HEK293 (cell line): ENCODE measurements around the gene CLDND1.

ENCODE experiments used
- CTCF ChIA-PET: fragments of 350-600 bp; formaldehyde crosslinking; extraction: SDS; loops from one replicate; lab custom pipeline; 2021; ENCODE audit warnings: antibody characterized with exemption; lab: Yijun Ruan, JAX
- POLR2A ChIA-PET: fragments of 300-600 bp; formaldehyde crosslinking; extraction: SDS; loops from one replicate; lab custom pipeline; 2020; ENCODE audit warnings: antibody characterized with exemption, inconsistent platforms; lab: Yijun Ruan, JAX
- H3K27ac ChIP-seq: fragments of 200-500 bp; sonication (Bioruptor generic); 2 replicates; pipeline ENCODE4 v1.5.1; 2014; ENCODE audit warnings: low read depth, low read length, control low read depth, inconsistent platforms; ENCODE audit errors: extremely low read depth
- H3K36me3 ChIP-seq, 2 experiments: fragments of 200-500 bp in 1 of 2; sonication (Bioruptor generic) in 1 of 2; 1 replicate in 1 of 2; 2 replicates in 1 of 2; pipeline ENCODE4 v1.5.1; 2014 to 2017; ENCODE audit warnings: inconsistent platforms in 2 of 2, low read length in 2 of 2; ENCODE audit not compliant: control insufficient read depth in 2 of 2, insufficient read depth in 1 of 2
- H3K4me1 ChIP-seq: fragments of 200-500 bp; sonication (Bioruptor generic); 2 replicates; pipeline ENCODE4 v1.5.1; 2014; ENCODE audit warnings: mild to moderate bottlenecking, low read length, inconsistent platforms; ENCODE audit not compliant: control insufficient read depth, insufficient read depth
- H3K4me3 ChIP-seq: 2 replicates; pipeline ENCODE4 v1.5.1; 2011; ENCODE audit warnings: low read depth, mild to moderate bottlenecking, control low read depth, low read length, moderate library complexity
- H3K9me3 ChIP-seq: fragments of 200-500 bp; sonication (Bioruptor generic); 2 replicates; pipeline ENCODE4 v1.5.1; 2014; ENCODE audit warnings: low read depth, low read length, inconsistent platforms; ENCODE audit not compliant: control insufficient read depth, insufficient read depth
- FEZF1 ChIP-seq: fragments of 450-650 bp; formaldehyde crosslinking; IDR thresholded peaks from 2 replicates; pipeline ENCODE4 v1.5.1; 2016; ENCODE audit warnings: missing biosample characterization, missing genetic modification characterization
- IKZF3 ChIP-seq: fragments of 450-650 bp; IDR thresholded peaks from 2 replicates; pipeline ENCODE4 v1.5.0; 2018; ENCODE audit warnings: missing biosample characterization, mild to moderate bottlenecking, missing genetic modification characterization, moderate library complexity
- OSR2 ChIP-seq: fragments of 450-650 bp; formaldehyde crosslinking; IDR thresholded peaks from 2 replicates; pipeline ENCODE4 v1.5.1; 2016; ENCODE audit warnings: missing biosample characterization, missing genetic modification characterization
- OVOL3 ChIP-seq: fragments of 450-650 bp; formaldehyde crosslinking; IDR thresholded peaks from 2 replicates; pipeline ENCODE4 v1.5.1; 2016; ENCODE audit warnings: missing biosample characterization, missing genetic modification characterization
- SP3 ChIP-seq: fragments of 450-650 bp; formaldehyde crosslinking; IDR thresholded peaks from 2 replicates; pipeline ENCODE4 v1.5.1; 2016; ENCODE audit warnings: missing biosample characterization, missing genetic modification characterization
- ZBTB8A ChIP-seq: fragments of 450-650 bp; formaldehyde crosslinking; IDR thresholded peaks from 2 replicates; pipeline ENCODE4 v1.5.1; 2016; ENCODE audit warnings: missing biosample characterization, missing genetic modification characterization
- ZNF121 ChIP-seq: fragments of 450-650 bp; formaldehyde crosslinking; IDR thresholded peaks from 2 replicates; pipeline ENCODE4 v1.5.1; 2016; ENCODE audit warnings: missing biosample characterization, missing genetic modification characterization
- ZNF221 ChIP-seq: fragments of 450-650 bp; formaldehyde crosslinking; IDR thresholded peaks from 2 replicates; pipeline ENCODE4 v1.5.1; 2017; ENCODE audit warnings: missing biosample characterization, missing genetic modification characterization, borderline replicate concordance
- ZNF266 ChIP-seq: fragments of 450-650 bp; formaldehyde crosslinking; IDR thresholded peaks from 2 replicates; pipeline ENCODE4 v1.5.1; 2016; ENCODE audit warnings: missing biosample characterization, missing genetic modification characterization, low read depth
- ZNF350 ChIP-seq: fragments of 450-650 bp; formaldehyde crosslinking; IDR thresholded peaks from 2 replicates; pipeline ENCODE4 v1.5.0; 2017; ENCODE audit warnings: missing biosample characterization, mild to moderate bottlenecking, missing genetic modification characterization
- ZNF610 ChIP-seq: fragments of 450-650 bp; formaldehyde crosslinking; IDR thresholded peaks from 2 replicates; pipeline ENCODE4 v1.5.1; 2016; ENCODE audit warnings: missing biosample characterization, missing genetic modification characterization, borderline replicate concordance
- ZNF776 ChIP-seq: fragments of 450-650 bp; formaldehyde crosslinking; IDR thresholded peaks from 2 replicates; pipeline ENCODE4 v1.5.0; 2017; ENCODE audit warnings: missing biosample characterization, missing genetic modification characterization, borderline replicate concordance
- TF ChIP-seq, protein P1 (sequence below): sonication (generic); formaldehyde crosslinking; IDR thresholded peaks from 2 replicates; pipeline ENCODE4 v1.8.1; 2022; ENCODE audit warnings: mild to moderate bottlenecking, moderate library complexity, missing genetic modification reagents
- TF ChIP-seq, protein P2 (sequence below): fragments of 450-650 bp; formaldehyde crosslinking; IDR thresholded peaks from 2 replicates; pipeline ENCODE4 v1.5.1; 2017; ENCODE audit warnings: missing biosample characterization, missing genetic modification characterization
- TF ChIP-seq, protein P3 (sequence below): fragments of 450-650 bp; formaldehyde crosslinking; IDR thresholded peaks from 2 replicates; pipeline ENCODE4 v1.5.1; 2016; ENCODE audit warnings: missing biosample characterization, missing genetic modification characterization
- TF ChIP-seq, protein P4 (sequence below): fragments of 450-650 bp; formaldehyde crosslinking; IDR thresholded peaks from 2 replicates; pipeline ENCODE4 v1.5.1; 2016; ENCODE audit warnings: missing biosample characterization, missing genetic modification characterization
- TF ChIP-seq, protein P5 (sequence below): fragments of 450-650 bp; formaldehyde crosslinking; IDR thresholded peaks from 2 replicates; pipeline ENCODE4 v1.5.1; 2016; ENCODE audit warnings: missing biosample characterization, missing genetic modification characterization
- TF ChIP-seq, protein P6 (sequence below): fragments of 450-650 bp; formaldehyde crosslinking; IDR thresholded peaks from 2 replicates; pipeline ENCODE4 v1.5.1; 2017; ENCODE audit warnings: missing biosample characterization, missing genetic modification characterization
- TF ChIP-seq, protein P7 (sequence below): fragments of 450-650 bp; formaldehyde crosslinking; IDR thresholded peaks from 2 replicates; pipeline ENCODE4 v1.5.1; 2016; ENCODE audit warnings: missing biosample characterization, missing genetic modification characterization
- TF ChIP-seq, protein P8 (sequence below): fragments of 450-650 bp; formaldehyde crosslinking; IDR thresholded peaks from 2 replicates; pipeline ENCODE4 v1.5.1; 2016; ENCODE audit warnings: missing biosample characterization, missing genetic modification characterization

The CLDND1 gene

DNA sequence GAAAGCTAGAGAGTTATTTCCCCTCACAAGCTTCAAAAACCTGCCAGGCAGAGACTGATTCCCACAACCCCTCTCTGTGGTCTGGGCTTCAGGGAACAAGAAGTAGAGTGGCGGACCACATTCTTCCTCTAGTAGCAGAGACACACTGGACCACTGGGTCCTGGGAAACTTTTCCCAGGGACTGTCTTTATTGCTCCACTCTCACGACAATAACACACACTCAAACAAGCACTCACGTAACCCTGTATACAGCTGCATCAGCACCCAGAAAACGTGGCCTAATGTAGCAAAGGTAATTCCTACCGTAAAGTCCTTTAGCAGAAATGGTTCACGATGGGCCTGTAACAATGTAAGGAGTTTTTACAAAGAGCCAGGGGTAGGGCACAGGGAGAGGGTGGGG lies 43.1 kb upstream of the CLDND1 start:
- Histone ChIP-seq H3K4me3 (no peak overlapping the region), H3K27ac (no peak overlapping the region), H3K9me3 (no peaks in the 10 kb centered on the region), H3K36me3 (no peaks in the 10 kb centered on the region)
- TF ChIP-seq SP3, result no peak
- TF ChIP-seq ZNF776 (tag by site-specific recombination), result no peak
- TF ChIP-seq, protein P1, sequence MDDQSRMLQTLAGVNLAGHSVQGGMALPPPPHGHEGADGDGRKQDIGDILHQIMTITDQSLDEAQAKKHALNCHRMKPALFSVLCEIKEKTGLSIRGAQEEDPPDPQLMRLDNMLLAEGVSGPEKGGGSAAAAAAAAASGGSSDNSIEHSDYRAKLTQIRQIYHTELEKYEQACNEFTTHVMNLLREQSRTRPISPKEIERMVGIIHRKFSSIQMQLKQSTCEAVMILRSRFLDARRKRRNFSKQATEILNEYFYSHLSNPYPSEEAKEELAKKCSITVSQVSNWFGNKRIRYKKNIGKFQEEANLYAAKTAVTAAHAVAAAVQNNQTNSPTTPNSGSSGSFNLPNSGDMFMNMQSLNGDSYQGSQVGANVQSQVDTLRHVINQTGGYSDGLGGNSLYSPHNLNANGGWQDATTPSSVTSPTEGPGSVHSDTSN (CRISPR knock-in tag), result no peak
- no peak for TF ChIP-seq ZNF221 (tag by site-specific recombination)
- no peak for TF ChIP-seq ZNF266 (tag by site-specific recombination)
- TF ChIP-seq, all 188 proteins: peak for 0
- H3K4me1 ChIP-seq, result no peaks in the 10 kb centered on the region
- CTCF ChIA-PET, result no interaction called here
- POLR2A ChIA-PET, result interaction anchor here (0.6 kb wide), 1 partner anchor 13 kb away, joined by 3 read pairs; no protein-coding TSS in a partner anchor

DNA sequence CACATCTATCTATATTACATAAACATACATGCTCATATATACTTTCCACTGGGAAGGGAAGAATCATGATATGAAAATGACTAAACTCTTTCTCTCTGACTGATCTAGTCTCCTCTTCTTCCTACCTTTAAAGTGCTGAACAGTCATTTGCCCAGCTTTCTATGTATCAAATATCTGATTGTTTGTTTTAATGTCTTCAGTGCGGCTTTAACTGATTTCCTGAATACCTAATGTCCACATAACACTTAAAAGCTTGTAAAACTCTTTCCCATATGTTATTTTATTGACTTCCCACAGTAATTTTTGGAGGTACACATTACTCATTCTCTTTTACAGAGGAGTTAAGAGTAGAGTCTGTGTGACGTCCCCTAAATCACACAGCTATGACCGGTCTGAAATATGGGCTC lies 42.5 kb upstream of the CLDND1 start:
- no peaks in the 10 kb centered on the region for H3K36me3 ChIP-seq
- CTCF ChIA-PET, result interaction anchor here (1.2 kb wide), 1 partner anchor 9 kb away, joined by 3 read pairs; no protein-coding TSS in a partner anchor
- H3K4me1 ChIP-seq, result no peaks in the 10 kb centered on the region
- no peaks in the 10 kb centered on the region for H3K9me3 ChIP-seq
- H3K27ac ChIP-seq, result no peak overlapping the region
- POLR2A ChIA-PET, result no interaction called here
- no peak overlapping the region for H3K4me3 ChIP-seq
- TF ChIP-seq, protein P2, sequence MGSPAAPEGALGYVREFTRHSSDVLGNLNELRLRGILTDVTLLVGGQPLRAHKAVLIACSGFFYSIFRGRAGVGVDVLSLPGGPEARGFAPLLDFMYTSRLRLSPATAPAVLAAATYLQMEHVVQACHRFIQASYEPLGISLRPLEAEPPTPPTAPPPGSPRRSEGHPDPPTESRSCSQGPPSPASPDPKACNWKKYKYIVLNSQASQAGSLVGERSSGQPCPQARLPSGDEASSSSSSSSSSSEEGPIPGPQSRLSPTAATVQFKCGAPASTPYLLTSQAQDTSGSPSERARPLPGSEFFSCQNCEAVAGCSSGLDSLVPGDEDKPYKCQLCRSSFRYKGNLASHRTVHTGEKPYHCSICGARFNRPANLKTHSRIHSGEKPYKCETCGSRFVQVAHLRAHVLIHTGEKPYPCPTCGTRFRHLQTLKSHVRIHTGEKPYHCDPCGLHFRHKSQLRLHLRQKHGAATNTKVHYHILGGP (tag by site-specific recombination), result peak; percentile 72
- no peak for TF ChIP-seq ZNF121 (tag by site-specific recombination)
- 0 out of 2 replicates have a peak, but pooled peaks have one; percentile 66 for TF ChIP-seq OVOL3 (tag by site-specific recombination)
- TF ChIP-seq, protein P3, sequence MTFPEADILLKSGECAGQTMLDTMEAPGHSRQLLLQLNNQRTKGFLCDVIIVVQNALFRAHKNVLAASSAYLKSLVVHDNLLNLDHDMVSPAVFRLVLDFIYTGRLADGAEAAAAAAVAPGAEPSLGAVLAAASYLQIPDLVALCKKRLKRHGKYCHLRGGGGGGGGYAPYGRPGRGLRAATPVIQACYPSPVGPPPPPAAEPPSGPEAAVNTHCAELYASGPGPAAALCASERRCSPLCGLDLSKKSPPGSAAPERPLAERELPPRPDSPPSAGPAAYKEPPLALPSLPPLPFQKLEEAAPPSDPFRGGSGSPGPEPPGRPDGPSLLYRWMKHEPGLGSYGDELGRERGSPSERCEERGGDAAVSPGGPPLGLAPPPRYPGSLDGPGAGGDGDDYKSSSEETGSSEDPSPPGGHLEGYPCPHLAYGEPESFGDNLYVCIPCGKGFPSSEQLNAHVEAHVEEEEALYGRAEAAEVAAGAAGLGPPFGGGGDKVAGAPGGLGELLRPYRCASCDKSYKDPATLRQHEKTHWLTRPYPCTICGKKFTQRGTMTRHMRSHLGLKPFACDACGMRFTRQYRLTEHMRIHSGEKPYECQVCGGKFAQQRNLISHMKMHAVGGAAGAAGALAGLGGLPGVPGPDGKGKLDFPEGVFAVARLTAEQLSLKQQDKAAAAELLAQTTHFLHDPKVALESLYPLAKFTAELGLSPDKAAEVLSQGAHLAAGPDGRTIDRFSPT (tag by site-specific recombination), result peak; percentile 55; the same call in 1 of the 2 replicates
- TF ChIP-seq ZNF350 (tag by site-specific recombination), result no peak
- TF ChIP-seq, protein P4, sequence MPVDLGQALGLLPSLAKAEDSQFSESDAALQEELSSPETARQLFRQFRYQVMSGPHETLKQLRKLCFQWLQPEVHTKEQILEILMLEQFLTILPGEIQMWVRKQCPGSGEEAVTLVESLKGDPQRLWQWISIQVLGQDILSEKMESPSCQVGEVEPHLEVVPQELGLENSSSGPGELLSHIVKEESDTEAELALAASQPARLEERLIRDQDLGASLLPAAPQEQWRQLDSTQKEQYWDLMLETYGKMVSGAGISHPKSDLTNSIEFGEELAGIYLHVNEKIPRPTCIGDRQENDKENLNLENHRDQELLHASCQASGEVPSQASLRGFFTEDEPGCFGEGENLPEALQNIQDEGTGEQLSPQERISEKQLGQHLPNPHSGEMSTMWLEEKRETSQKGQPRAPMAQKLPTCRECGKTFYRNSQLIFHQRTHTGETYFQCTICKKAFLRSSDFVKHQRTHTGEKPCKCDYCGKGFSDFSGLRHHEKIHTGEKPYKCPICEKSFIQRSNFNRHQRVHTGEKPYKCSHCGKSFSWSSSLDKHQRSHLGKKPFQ (tag by site-specific recombination), result 0 out of 2 replicates have a peak, but pooled peaks have one; percentile 29
- TF ChIP-seq, protein P5, sequence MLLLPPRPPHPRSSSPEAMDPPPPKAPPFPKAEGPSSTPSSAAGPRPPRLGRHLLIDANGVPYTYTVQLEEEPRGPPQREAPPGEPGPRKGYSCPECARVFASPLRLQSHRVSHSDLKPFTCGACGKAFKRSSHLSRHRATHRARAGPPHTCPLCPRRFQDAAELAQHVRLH (tag by site-specific recombination), result peak; percentile 58; the same call in 1 of the 2 replicates
- TF ChIP-seq, protein P6, sequence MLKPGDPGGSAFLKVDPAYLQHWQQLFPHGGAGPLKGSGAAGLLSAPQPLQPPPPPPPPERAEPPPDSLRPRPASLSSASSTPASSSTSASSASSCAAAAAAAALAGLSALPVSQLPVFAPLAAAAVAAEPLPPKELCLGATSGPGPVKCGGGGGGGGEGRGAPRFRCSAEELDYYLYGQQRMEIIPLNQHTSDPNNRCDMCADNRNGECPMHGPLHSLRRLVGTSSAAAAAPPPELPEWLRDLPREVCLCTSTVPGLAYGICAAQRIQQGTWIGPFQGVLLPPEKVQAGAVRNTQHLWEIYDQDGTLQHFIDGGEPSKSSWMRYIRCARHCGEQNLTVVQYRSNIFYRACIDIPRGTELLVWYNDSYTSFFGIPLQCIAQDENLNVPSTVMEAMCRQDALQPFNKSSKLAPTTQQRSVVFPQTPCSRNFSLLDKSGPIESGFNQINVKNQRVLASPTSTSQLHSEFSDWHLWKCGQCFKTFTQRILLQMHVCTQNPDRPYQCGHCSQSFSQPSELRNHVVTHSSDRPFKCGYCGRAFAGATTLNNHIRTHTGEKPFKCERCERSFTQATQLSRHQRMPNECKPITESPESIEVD (tag by site-specific recombination), result peak; percentile 92
- peak; percentile 47; the same call in 1 of the 2 replicates for TF ChIP-seq IKZF3 (tag by site-specific recombination)
- peak; percentile 76 for TF ChIP-seq FEZF1 (tag by site-specific recombination)
- TF ChIP-seq, protein P7, sequence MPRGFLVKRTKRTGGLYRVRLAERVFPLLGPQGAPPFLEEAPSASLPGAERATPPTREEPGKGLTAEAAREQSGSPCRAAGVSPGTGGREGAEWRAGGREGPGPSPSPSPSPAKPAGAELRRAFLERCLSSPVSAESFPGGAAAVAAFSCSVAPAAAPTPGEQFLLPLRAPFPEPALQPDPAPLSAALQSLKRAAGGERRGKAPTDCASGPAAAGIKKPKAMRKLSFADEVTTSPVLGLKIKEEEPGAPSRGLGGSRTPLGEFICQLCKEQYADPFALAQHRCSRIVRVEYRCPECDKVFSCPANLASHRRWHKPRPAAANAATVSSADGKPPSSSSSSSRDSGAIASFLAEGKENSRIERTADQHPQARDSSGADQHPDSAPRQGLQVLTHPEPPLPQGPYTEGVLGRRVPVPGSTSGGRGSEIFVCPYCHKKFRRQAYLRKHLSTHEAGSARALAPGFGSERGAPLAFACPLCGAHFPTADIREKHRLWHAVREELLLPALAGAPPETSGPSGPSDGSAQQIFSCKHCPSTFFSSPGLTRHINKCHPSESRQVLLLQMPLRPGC (tag by site-specific recombination), result no peak
- TF ChIP-seq, protein P8, sequence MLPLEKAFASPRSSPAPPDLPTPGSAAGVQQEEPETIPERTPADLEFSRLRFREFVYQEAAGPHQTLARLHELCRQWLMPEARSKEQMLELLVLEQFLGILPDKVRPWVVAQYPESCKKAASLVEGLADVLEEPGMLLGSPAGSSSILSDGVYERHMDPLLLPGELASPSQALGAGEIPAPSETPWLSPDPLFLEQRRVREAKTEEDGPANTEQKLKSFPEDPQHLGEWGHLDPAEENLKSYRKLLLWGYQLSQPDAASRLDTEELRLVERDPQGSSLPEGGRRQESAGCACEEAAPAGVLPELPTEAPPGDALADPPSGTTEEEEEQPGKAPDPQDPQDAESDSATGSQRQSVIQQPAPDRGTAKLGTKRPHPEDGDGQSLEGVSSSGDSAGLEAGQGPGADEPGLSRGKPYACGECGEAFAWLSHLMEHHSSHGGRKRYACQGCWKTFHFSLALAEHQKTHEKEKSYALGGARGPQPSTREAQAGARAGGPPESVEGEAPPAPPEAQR (tag by site-specific recombination), result no peak
- peak; percentile 56; the same call in 1 of the 2 replicates for TF ChIP-seq OSR2
- no peak for TF ChIP-seq ZBTB8A (tag by site-specific recombination)
- TF ChIP-seq ZNF610 (tag by site-specific recombination), result no peak
